Activated naive CD4-positive, alpha-beta T cell treated with anti-CD3 and anti-CD28 coated beads, Interleukin-2, amount 50 U/mL, for 72 hours (primary cell): ENCODE measurements around the gene MUC15. TPM values are rescaled to one million over a fixed set of nuclear protein-coding genes. Genes with fewer than 3 reads are reported as not detected.

ENCODE experiments used
- ATAC-seq, 2 donors: fragments of 150-1000 bp; cut with Tn5 transposase; 2 replicates each; pipeline ENCODE4 v1.10.0; 2021; ENCODE audit warnings: mild to moderate bottlenecking in 2 of 2, moderate library complexity in 2 of 2
- DNase-seq, 2 donors: peaks; one replicate each; pipeline ENCODE4 v3.0.0; 2021 to 2022; ENCODE audit warnings: low spot score in 2 of 2
- H3K27ac Mint-ChIP-seq, 2 donors: one replicate each; pipeline ENCODE4 v1.8.0; 2022; ENCODE audit warnings: mild to moderate bottlenecking in 2 of 2, mixed read lengths in 2 of 2
- H3K36me3 Mint-ChIP-seq, 2 donors: one replicate each; pipeline ENCODE4 v1.8.0; 2022; ENCODE audit warnings: mixed read lengths in 2 of 2
- H3K9me3 Mint-ChIP-seq, 2 donors: one replicate each; pipeline ENCODE4 v1.8.0; 2022; ENCODE audit warnings: mixed read lengths in 2 of 2
- total RNA-seq, 2 donors: library from RNA; stranded (reverse); gene quantifications; one replicate each; pipeline ENCODE4 v1.2.3, GENCODE V29; 2022

The MUC15 gene
- total RNA-seq, 2 donors from 2014 or later, result not detected

- no peaks in the 10 kb centered on the region for H3K36me3 Mint-ChIP-seq
- H3K27ac Mint-ChIP-seq, result no peak overlapping the region
- ATAC-seq, result no peak
- no peak for DNase-seq
- peaks cover 0 to 7% of the 10 kb centered on the region in 2 donors for H3K9me3 Mint-ChIP-seq
These were observed 11.5 kb upstream of the MUC15 start for GRCh38 chr11:26583550-26583949.

DNA sequence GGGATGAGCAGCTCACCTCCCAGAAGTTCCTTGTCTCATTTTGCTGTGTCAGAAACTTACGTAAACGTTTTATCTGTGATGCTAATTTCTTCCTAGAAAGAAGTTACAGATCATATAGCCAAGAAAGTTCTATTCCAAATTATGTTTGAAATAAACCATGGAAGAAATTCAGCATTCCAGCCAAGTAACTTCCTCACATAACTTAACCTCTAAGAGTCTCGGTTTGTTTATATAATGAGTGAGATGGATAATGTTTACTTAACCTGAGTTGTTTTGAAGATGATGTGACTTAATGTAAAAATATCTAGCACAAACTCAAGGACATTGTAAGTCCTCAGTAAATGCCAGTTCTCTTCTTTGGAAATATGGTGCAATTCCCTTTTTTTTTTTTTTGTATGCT, 8.9 kb upstream of the MUC15 start:
- DNase-seq (no peak), ATAC-seq (no peak)
- Mint-ChIP-seq H3K9me3 (peaks cover 0 to 7% of the 10 kb centered on the region in 2 donors), H3K27ac (no peak overlapping the region), H3K36me3 (no peaks in the 10 kb centered on the region)

DNA sequence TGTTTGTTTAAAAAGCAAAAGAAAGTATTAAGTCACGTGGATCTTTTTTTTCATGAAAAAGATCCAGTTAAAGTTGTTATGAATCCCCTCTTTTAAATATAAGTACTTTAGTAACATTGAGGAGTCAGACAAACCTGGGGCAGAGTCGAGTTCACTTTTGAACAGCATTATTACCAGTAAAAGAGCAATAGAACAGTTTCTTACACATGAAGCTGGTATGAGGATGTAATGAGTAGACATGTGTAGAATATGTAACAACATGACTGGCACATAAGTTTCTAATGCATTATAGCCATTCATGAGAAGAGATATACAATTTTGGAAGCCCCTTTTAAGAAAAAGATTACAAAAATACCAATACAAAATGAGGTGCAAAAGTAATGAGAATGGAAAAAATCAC, 7.6 kb upstream of the MUC15 start:
- DNase-seq (no peak), ATAC-seq (no peak)
- H3K36me3 Mint-ChIP-seq, result no peaks in the 10 kb centered on the region
- no peak overlapping the region for H3K27ac Mint-ChIP-seq
- H3K9me3 Mint-ChIP-seq, result peaks cover 0 to 4% of the 10 kb centered on the region in 2 donors

DNA sequence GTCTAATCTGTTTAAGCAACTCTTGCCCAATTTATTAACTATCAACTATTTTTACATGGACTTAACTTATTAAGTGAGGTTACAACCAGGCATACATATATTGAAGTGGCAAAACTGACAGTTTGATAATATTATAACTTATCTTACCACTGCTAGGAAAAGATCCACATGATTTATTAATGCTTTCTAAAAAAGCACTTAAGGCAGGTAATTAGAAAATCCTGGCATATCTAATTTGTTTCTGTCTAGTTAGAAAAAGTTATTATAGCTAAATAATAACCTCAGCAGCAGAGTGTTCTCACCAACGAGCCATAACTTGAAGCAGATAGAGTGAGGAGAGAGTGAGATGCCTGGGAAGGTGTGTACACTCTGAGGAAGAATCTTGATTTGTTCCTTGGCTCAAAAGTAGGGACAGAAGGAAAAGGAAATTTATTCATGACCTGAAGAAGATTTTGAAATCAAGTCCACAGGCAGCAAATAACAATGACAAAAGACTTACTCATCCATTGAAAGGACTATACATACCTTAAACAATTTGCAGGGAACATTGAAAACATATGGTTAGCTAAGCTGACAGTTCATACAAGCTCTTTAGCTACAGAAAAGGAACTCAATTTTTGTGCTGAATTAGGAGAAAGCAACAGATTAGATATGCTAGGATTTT, 7.1 kb upstream of the MUC15 start:
- no peak overlapping the region for H3K27ac Mint-ChIP-seq
- H3K9me3 Mint-ChIP-seq, result peaks cover 0 to 4% of the 10 kb centered on the region in 2 donors
- ATAC-seq, result no peak
- no peaks in the 10 kb centered on the region for H3K36me3 Mint-ChIP-seq
- DNase-seq, result no peak

DNA sequence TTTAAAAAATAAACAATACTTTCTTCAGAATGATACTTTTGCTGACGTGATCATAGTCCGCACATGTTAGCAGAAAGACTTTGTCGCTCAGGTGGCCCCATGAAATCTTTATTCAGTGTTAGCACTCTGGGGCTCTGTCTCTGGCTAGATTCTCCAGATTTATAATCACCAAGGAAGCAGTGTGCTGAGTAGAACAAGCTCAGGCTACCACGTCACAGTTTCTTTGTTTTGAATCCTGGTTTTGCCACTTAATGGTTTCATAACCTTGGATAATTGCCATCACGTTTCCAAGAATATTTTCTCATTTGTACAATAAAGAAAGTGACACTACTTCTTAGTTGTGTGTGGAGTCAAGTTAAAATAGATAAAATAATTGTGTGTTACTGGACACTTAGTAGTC, 3.9 kb upstream of the MUC15 start:
- Mint-ChIP-seq H3K36me3 (no peaks in the 10 kb centered on the region), H3K27ac (no peak overlapping the region), H3K9me3 (peaks cover 3 to 4% of the 10 kb centered on the region in 2 donors)
- DNase-seq, result no peak
- no peak for ATAC-seq

DNA sequence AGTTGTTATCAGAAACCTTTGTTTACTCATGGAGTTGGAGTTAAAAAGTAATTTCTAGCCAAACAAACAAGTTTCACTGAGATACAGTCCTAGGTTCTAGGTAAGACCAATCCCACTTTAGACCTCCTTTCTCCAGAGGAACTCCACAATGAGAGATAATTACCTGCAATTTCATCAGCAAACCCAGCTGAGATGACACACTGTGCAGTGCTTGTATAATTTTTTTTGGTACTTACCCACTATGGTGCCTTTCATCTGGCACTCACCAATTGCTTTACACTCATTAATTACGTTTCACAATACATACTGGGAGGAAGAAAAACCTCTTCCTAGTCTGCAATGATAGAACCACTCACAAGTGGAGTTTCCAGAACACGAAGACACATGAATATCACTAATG, 1.8 kb upstream of the MUC15 start:
- Mint-ChIP-seq H3K36me3 (no peaks in the 10 kb centered on the region), H3K9me3 (peaks cover 0 to 3% of the 10 kb centered on the region in 2 donors), H3K27ac (no peak overlapping the region)
- ATAC-seq (no peak), DNase-seq (no peak)

GRCh38 chr11:26572770-26573402, 823 bp upstream of the MUC15 start:
- no peak overlapping the region for H3K27ac Mint-ChIP-seq
- H3K36me3 Mint-ChIP-seq, result no peaks in the 10 kb centered on the region
- no peak for ATAC-seq
- peaks cover 0 to 3% of the 10 kb centered on the region in 2 donors for H3K9me3 Mint-ChIP-seq
- no peak for DNase-seq

DNA sequence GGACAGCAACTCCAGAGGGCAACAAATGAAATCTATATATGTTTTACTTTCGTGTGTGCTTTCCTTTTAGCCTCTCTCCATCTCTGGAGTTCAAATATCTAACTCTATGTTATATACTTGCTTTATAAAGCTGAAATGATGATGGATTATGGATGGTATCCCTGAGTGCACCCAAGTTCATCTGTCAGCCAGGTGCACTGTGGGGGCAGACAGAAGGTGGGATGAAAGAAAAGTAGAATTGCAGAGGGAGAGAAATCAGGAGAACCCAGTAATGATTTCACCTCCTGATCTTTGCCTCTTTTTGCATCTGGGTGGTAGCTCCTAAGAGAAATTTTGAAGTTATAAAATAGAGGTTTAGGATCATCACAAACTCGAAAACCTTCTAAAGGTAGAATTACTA, 2.4 kb downstream of the MUC15 start:
- ATAC-seq, result no peak
- H3K9me3 Mint-ChIP-seq, result peaks cover 3 to 8% of the 10 kb centered on the region in 2 donors
- no peak overlapping the region for H3K27ac Mint-ChIP-seq
- no peak for DNase-seq
- no peaks in the 10 kb centered on the region for H3K36me3 Mint-ChIP-seq

- no peak for ATAC-seq
- H3K36me3 Mint-ChIP-seq, result no peaks in the 10 kb centered on the region
- DNase-seq, result no peak
- peaks cover 4 to 16% of the 10 kb centered on the region in 2 donors for H3K9me3 Mint-ChIP-seq
- H3K27ac Mint-ChIP-seq, result no peak overlapping the region
These were observed 13.9 kb downstream of the MUC15 start for GRCh38 chr11:26558190-26558589.

DNA sequence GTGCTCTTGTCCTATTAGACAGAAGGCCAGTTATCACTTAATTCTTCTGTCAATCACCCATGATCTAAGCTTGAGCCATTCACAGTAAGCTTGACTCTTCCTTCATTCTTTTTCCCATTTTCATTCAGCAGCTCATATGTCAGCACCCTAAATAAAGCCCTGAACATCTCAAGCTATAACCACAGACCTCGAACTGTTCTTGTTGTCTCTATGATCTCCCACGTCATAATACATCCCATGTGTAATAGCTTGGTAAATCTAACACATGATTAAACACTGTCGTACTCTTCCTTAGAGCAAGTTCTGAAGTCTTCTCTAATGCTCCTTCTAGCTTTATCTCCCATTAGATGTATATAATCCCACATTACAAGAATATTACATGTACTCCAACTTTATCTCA, 14.4 kb downstream of the MUC15 start:
- no peaks in the 10 kb centered on the region for H3K36me3 Mint-ChIP-seq
- ATAC-seq (no peak), DNase-seq (no peak)
- no peak overlapping the region for H3K27ac Mint-ChIP-seq
- peaks cover 4 to 18% of the 10 kb centered on the region in 2 donors for H3K9me3 Mint-ChIP-seq

DNA sequence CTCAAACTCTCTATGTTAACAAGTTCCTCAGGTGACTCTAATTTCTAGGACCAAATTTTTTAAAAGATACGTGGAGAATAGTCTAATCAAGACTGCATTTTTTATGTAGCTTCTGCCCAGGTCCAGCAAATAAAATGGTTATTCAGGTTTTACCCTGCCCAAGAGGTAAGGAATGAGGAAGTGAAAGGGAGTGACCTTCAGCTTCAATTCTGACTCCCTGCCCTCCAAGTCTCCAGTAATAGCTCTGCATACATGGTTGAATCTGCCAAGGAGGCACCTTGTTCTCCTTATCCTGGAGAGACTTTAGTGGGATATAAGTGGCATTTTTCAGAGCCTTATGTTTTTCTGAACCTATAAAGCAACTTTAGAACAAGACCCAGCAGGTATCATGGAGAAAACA, 15.5 kb downstream of the MUC15 start:
- Mint-ChIP-seq H3K36me3 (no peaks in the 10 kb centered on the region), H3K27ac (no peak overlapping the region), H3K9me3 (peaks cover 4 to 18% of the 10 kb centered on the region in 2 donors)
- ATAC-seq (no peak), DNase-seq (no peak)

DNA sequence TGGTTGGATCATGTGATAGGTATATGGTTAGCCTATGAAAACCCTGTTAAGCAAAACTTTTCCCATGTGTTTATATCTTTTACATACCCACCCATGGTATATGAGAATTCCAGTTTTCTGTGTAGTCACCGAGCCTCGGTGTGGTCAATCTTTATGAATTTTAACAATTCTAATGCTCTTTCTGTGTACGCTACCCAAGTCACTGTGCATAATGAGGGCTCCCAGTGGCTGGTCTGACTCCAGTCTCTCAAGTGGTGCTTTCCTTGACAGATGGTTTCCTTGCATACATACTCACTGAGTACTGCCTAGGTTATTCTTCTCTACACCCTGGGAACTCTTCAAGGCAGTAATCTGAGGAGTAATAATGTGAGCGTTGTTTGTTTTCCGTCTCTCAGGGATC, 17.6 kb downstream of the MUC15 start:
- DNase-seq (no peak), ATAC-seq (no peak)
- Mint-ChIP-seq H3K27ac (no peak overlapping the region), H3K9me3 (peaks cover 4 to 15% of the 10 kb centered on the region in 2 donors), H3K36me3 (no peaks in the 10 kb centered on the region)

DNA sequence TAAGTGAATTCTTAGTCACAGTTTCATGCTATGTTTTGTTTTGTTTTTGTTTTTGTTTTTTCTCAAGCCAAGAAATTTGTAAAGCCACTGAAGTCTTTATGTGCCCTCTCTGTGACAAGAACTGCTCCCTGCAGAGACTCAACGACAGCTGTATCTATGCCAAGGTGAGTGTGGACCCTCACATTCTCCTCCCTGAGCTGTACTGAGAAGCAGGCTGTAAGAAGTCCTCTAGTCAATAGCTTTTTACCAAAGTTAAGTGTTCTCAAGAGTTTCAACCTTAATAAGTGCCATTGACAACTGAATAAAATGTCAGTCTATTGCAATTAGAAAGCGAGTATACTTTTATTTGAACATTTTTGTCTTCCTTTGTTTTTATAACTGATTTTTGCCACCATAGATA, 18.9 kb downstream of the MUC15 start:
- H3K27ac Mint-ChIP-seq, result no peak overlapping the region
- peaks cover 4 to 15% of the 10 kb centered on the region in 2 donors for H3K9me3 Mint-ChIP-seq
- ATAC-seq (no peak), DNase-seq (no peak)
- H3K36me3 Mint-ChIP-seq, result no peaks in the 10 kb centered on the region

DNA sequence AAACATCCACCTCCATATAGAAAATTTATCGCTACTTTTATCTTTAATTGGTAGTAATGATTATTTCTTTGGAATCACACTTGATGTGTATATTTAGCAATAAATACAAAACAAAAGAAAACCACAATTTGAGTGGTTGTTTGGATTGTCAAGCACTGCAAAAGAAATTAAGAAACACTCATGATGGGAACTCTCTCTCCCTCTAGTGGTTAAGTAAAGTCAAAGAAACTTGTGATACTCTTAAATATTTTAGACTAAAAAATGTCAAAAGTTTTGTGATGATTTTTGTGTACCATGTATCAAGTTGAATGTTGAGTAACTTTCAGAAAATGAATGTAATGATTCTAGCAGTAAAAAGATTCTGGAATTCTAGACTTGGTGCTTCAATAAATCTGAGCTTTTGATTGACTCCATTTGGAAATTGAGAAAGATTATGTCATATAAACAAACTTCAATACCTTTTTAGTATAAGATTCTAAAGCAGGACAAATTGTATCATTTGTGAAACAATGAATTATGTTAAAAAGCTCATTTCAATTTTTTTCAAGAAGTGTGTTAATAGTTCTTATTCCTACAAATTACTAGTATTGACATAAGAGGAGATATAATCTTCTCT, 20.8 kb downstream of the MUC15 start:
- Mint-ChIP-seq H3K9me3 (peaks cover 9 to 11% of the 10 kb centered on the region in 2 donors), H3K36me3 (no peaks in the 10 kb centered on the region)
- ATAC-seq, result no peak

GRCh38 chr11:26550022-26550421, 22.0 kb downstream of the MUC15 start:
- DNase-seq (no peak), ATAC-seq (no peak)
- Mint-ChIP-seq H3K9me3 (peaks cover 9 to 11% of the 10 kb centered on the region in 2 donors), H3K36me3 (no peaks in the 10 kb centered on the region), H3K27ac (no peak overlapping the region)

More for the DNA sequence above, 20.8 kb downstream of the MUC15 start:
- no peak for DNase-seq
- H3K27ac Mint-ChIP-seq, result no peak overlapping the region

DNA sequence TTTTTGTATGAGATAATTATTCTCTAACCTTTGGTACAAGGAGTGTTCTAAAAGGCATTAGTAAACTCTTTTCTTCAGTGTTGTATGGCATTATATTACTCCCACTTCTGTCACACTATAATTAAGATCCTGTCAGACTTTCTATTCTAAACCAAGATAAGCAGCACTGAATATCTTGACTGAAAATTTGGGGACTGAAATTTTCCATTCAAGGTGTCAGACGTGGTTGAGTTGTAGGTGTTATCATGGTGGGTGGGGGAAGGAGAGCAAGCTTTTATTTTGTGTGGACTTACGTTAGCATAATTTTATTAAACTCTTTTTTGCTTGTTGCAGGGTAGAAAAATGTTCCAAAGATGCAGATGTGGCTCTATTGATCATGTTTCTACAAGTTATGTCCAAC, 22.9 kb downstream of the MUC15 start:
- Mint-ChIP-seq H3K27ac (no peak overlapping the region), H3K36me3 (no peaks in the 10 kb centered on the region), H3K9me3 (peaks cover 8% of the 10 kb centered on the region in 2 donors)
- DNase-seq (no peak), ATAC-seq (no peak)

DNA sequence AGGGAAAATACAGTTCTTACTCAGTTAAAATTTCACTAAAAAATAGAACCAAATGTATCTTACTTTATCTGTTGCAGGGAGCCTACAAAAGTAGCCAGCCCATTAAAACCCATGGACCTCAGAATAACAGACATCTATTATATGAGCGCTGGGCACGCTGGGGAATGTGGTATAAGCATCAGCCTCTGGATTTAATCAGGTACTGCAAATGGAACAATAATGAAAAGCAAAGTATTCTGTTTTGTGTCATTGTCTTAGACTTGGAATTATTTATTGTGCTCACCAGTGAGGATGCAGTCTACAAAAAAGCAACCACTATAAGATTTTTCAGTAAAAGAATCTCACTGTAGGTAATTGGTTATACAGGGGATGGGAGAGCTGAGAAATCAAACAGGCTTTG, 30.2 kb downstream of the MUC15 start:
- ATAC-seq (no peak), DNase-seq (no peak)
- Mint-ChIP-seq H3K27ac (no peak overlapping the region), H3K36me3 (no peaks in the 10 kb centered on the region), H3K9me3 (peaks cover 9 to 15% of the 10 kb centered on the region in 2 donors)

- Mint-ChIP-seq H3K9me3 (peaks cover 9 to 11% of the 10 kb centered on the region in 2 donors), H3K36me3 (no peaks in the 10 kb centered on the region), H3K27ac (no peak overlapping the region)
- DNase-seq (no peak), ATAC-seq (no peak)
These were observed 32.5 kb downstream of the MUC15 start for GRCh38 chr11:26539517-26539916.
